Ascending aorta (tissue), 2 donors: ENCODE measurements around the gene SREBF1. TPM values are rescaled to one million over a fixed set of nuclear protein-coding genes. Genes with fewer than 3 reads are reported as not detected.

Experiments used
- DNase-seq, 2 donors: peaks; one replicate each; pipeline ENCODE4 v3.0.0-alpha.2; 2019; ENCODE audit warnings: low spot score in 2 of 2
- H3K27ac ChIP-seq, 2 donors: fragments of 200-600 bp; sonication (generic); one replicate each; pipeline ENCODE4 v1.5.1; 2016 to 2017; ENCODE audit warnings: mild to moderate bottlenecking in 1 of 2
- H3K27me3 ChIP-seq: fragments of 200-600 bp; sonication (generic); one replicate; pipeline ENCODE4 v1.5.1; 2017
- H3K36me3 ChIP-seq, 2 donors: fragments of 200-600 bp; sonication (generic); one replicate each; pipeline ENCODE4 v1.5.1; 2016
- H3K4me1 ChIP-seq, 2 donors: fragments of 200-600 bp; sonication (generic); one replicate each; pipeline ENCODE4 v1.5.1; 2016 to 2017; ENCODE audit warnings: mild to moderate bottlenecking in 1 of 2
- H3K4me3 ChIP-seq, 2 donors: fragments of 200-600 bp; sonication (generic); one replicate each; pipeline ENCODE4 v1.5.1; 2016 to 2017; ENCODE audit warnings: mild to moderate bottlenecking in 1 of 2
- H3K9me3 ChIP-seq, 2 donors: fragments of 200-600 bp; sonication (generic); one replicate each; pipeline ENCODE4 v1.5.1; 2016
- intact Hi-C: fragments of 100-400 bp; cut with DNase I; formaldehyde crosslinking; loops from one replicate; pipeline ENCODE4 v1.15.1; 2023
- total RNA-seq: library from RNA; depleted of rRNA; stranded (reverse); fragments of >200 nt; gene quantifications from one replicate; pipeline ENCODE4 v1.1.0, GENCODE V29; 2016
- TF ChIP-seq, protein P1 (sequence below), 3 experiments: fragments of 200-600 bp in 2 of 3; fragments of 450-650 bp in 1 of 3; sonication (generic) in 2 of 3; IDR thresholded peaks; one replicate each; pipeline ENCODE4 v1.5.1; 2016 to 2019; ENCODE audit warnings: antibody characterized with exemption in 3 of 3, mild to moderate bottlenecking in 1 of 3, moderate library complexity in 1 of 3

SREBF1 gene
- total RNA-seq, 1 donor from 2014 or later, result 141 TPM

DNA sequence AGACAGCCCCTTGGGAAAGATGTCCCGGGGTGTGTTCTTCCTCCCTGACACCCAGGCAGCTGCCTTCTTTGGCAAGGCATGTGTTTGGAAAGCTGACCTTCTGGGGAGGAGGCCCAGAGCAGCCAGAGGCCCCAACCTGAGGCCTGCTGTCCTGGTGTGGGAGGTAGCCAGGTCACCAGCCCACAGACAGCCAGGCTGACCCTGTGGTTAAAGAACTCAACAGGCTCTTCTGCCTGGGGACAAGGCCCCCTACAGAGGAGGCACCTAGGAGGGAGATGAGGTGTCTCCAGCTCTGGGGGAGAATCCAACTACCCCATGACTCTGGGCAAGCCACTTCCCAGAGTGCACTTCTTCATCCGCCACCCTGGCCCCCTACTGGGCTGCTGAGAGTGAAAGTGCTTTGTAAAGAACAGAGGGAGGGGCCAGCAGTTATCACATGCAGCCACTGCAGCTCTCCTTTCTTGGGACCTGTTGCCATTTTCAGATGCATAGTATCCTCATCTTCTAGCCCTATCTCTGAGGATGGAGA is 13.1 kb upstream of the SREBF1 start:
- H3K27ac ChIP-seq, result peak overlapping the region; percentile 53 to 73
- intact Hi-C loops, result no loop called here
- DNase-seq, result no peak
- no peaks in the 10 kb centered on the region for H3K27me3 ChIP-seq
- TF ChIP-seq, protein P1, sequence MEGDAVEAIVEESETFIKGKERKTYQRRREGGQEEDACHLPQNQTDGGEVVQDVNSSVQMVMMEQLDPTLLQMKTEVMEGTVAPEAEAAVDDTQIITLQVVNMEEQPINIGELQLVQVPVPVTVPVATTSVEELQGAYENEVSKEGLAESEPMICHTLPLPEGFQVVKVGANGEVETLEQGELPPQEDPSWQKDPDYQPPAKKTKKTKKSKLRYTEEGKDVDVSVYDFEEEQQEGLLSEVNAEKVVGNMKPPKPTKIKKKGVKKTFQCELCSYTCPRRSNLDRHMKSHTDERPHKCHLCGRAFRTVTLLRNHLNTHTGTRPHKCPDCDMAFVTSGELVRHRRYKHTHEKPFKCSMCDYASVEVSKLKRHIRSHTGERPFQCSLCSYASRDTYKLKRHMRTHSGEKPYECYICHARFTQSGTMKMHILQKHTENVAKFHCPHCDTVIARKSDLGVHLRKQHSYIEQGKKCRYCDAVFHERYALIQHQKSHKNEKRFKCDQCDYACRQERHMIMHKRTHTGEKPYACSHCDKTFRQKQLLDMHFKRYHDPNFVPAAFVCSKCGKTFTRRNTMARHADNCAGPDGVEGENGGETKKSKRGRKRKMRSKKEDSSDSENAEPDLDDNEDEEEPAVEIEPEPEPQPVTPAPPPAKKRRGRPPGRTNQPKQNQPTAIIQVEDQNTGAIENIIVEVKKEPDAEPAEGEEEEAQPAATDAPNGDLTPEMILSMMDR (IDR thresholded peaks at IDR 0.05), result no peak
- H3K9me3 ChIP-seq, result no peaks in the 10 kb centered on the region
- H3K4me1 ChIP-seq, result peaks cover 10 to 26% of the 10 kb centered on the region in 2 donors
- no peak overlapping the region for H3K4me3 ChIP-seq
- H3K36me3 ChIP-seq, result peaks cover 10 to 14% of the 10 kb centered on the region in 2 donors

GRCh38 chr17:17849147-17849820 is 12.5 kb upstream of the SREBF1 start:
- Histone ChIP-seq H3K4me3 (no peak overlapping the region), H3K27me3 (no peaks in the 10 kb centered on the region), H3K9me3 (no peaks in the 10 kb centered on the region), H3K4me1 (peaks cover 9 to 20% of the 10 kb centered on the region in 2 donors), H3K27ac (peak overlapping the region; percentile 53 to 73), H3K36me3 (peaks cover 10 to 14% of the 10 kb centered on the region in 2 donors)
- peak; percentile 71 to 88 for DNase-seq
- TF ChIP-seq, protein P1 (IDR thresholded peaks at IDR 0.05), result peak in 1 of 3 experiments; percentile 5
- intact Hi-C loops, result no loop called here

GRCh38 chr17:17848311-17849082 is 11.7 kb upstream of the SREBF1 start:
- no peak overlapping the region for H3K4me3 ChIP-seq
- TF ChIP-seq, protein P1 (IDR thresholded peaks at IDR 0.05), result no peak
- H3K36me3 ChIP-seq, result peaks cover 10 to 14% of the 10 kb centered on the region in 2 donors
- peak overlapping the region; percentile 53 to 73 for H3K27ac ChIP-seq
- peaks cover 9 to 20% of the 10 kb centered on the region in 2 donors for H3K4me1 ChIP-seq
- no peak for DNase-seq
- H3K9me3 ChIP-seq, result no peaks in the 10 kb centered on the region
- intact Hi-C loops, result no loop called here
- no peaks in the 10 kb centered on the region for H3K27me3 ChIP-seq

- no peaks in the 10 kb centered on the region for H3K27me3 ChIP-seq
- H3K4me1 ChIP-seq, result peaks cover 9 to 20% of the 10 kb centered on the region in 2 donors
- TF ChIP-seq, protein P1 (IDR thresholded peaks at IDR 0.05), result no peak
- intact Hi-C loops, result no loop called here
- H3K36me3 ChIP-seq, result peaks cover 10 to 14% of the 10 kb centered on the region in 2 donors
- no peak for DNase-seq
- peak overlapping the region in 1 of 2 donors; percentile 53 for H3K27ac ChIP-seq
- H3K4me3 ChIP-seq, result no peak overlapping the region
- H3K9me3 ChIP-seq, result no peaks in the 10 kb centered on the region
Observed at GRCh38 chr17:17847726-17848125, 10.9 kb upstream of the SREBF1 start.

- H3K4me1 ChIP-seq, result peaks cover 9 to 20% of the 10 kb centered on the region in 2 donors
- DNase-seq, result no peak
- H3K27ac ChIP-seq, result no peak overlapping the region
- H3K4me3 ChIP-seq, result no peak overlapping the region
- no peaks in the 10 kb centered on the region for H3K9me3 ChIP-seq
- no peaks in the 10 kb centered on the region for H3K27me3 ChIP-seq
- H3K36me3 ChIP-seq, result peaks cover 10 to 14% of the 10 kb centered on the region in 2 donors
- TF ChIP-seq, protein P1 (IDR thresholded peaks at IDR 0.05), result no peak
- intact Hi-C loops, result no loop called here
Observed at GRCh38 chr17:17847118-17847689, 10.4 kb upstream of the SREBF1 start.
